SK-N-SH (cell line): ENCODE data around the gene GPR3. TPM values are rescaled to one million over a fixed set of nuclear protein-coding genes. Genes with fewer than 3 reads are reported as not detected.

Experiments used
- CTCF ChIA-PET: fragments of 300-600, 350-600 bp; formaldehyde crosslinking; extraction: SDS; loops from one replicate; lab custom pipeline; 2021; lab: Yijun Ruan, JAX
- POLR2A ChIA-PET: fragments of 350-600 bp; sonication (Branson Sonifier 250); formaldehyde crosslinking; extraction: SDS; loops from one replicate; lab custom pipeline; 2020; ENCODE audit warnings: antibody characterized with exemption, inconsistent platforms; lab: Yijun Ruan, JAX
- DNase-seq: peaks from one replicate; pipeline ENCODE4 v3.0.0; 2012
- H2AFZ ChIP-seq: fragments of 200-600 bp; sonication (generic); 2 replicates; pipeline ENCODE4 v1.8.1; 2016; ENCODE audit warnings: antibody characterized with exemption, mild to moderate bottlenecking, low read depth
- H3F3A ChIP-seq: fragments of 200-600 bp; sonication (generic); replicated peaks from 2 replicates; pipeline ENCODE3; 2016; ENCODE audit warnings: antibody characterized with exemption, mild to moderate bottlenecking; ENCODE audit not compliant: insufficient read depth
- H3K27ac ChIP-seq, 2 experiments: fragments of 200-500 bp in 1 of 2; fragments of 200-600 bp in 1 of 2; sonication (Bioruptor generic) in 1 of 2; sonication (generic), shearing (Covaris generic) in 1 of 2; 2 replicates each; pipeline versions ENCODE4 v1.5.1 to v1.6.1; 2014 to 2016; ENCODE audit warnings: low read depth in 2 of 2, inconsistent platforms in 1 of 2, low read length in 1 of 2, mild to moderate bottlenecking in 1 of 2, mixed read lengths in 1 of 2
- H3K27me3 ChIP-seq: fragments of 200-600 bp; sonication (generic), shearing (Covaris generic); 2 replicates; pipeline ENCODE4 v1.6.1; 2016; ENCODE audit warnings: mixed run types; ENCODE audit not compliant: insufficient read depth
- H3K36me3 ChIP-seq, 2 experiments: fragments of 200-500 bp in 1 of 2; fragments of 200-600 bp in 1 of 2; sonication (Bioruptor generic) in 1 of 2; sonication (generic) in 1 of 2; replicated peaks in 1 of 2; 2 replicates each; pipeline versions ENCODE3 to v1.5.1; 2014 to 2016; ENCODE audit warnings: low read length in 1 of 2, mild to moderate bottlenecking in 1 of 2; ENCODE audit not compliant: insufficient read depth in 2 of 2, control insufficient read depth in 1 of 2
- H3K4me1 ChIP-seq, 2 experiments: fragments of 200-500 bp in 1 of 2; fragments of 200-600 bp in 1 of 2; sonication (Bioruptor generic) in 1 of 2; sonication (generic), shearing (Covaris generic) in 1 of 2; 2 replicates each; pipeline versions ENCODE4 v1.5.1 to v1.6.1; 2014 to 2016; ENCODE audit warnings: low read depth in 1 of 2, low read length in 1 of 2, mixed run types in 1 of 2; ENCODE audit not compliant: insufficient read depth in 2 of 2, control insufficient read depth in 1 of 2
- H3K4me2 ChIP-seq: fragments of 200-600 bp; sonication (generic), shearing (Covaris generic); 2 replicates; pipeline ENCODE4 v1.6.1; 2017; ENCODE audit warnings: mixed run types
- H3K4me3 ChIP-seq, 2 experiments: fragments of 200-500 bp in 1 of 2; fragments of 200-600 bp in 1 of 2; sonication (Bioruptor generic) in 1 of 2; sonication (generic), shearing (Covaris generic) in 1 of 2; 2 replicates each; pipeline versions ENCODE4 v1.5.1 to v1.8.1; 2014 to 2016; ENCODE audit warnings: low read depth in 2 of 2, inconsistent platforms in 1 of 2, low read length in 1 of 2, mild to moderate bottlenecking in 1 of 2, mixed read lengths in 1 of 2, moderate library complexity in 1 of 2
- H3K79me2 ChIP-seq: fragments of 200-600 bp; sonication (generic); 2 replicates; pipeline ENCODE4 v1.8.1; 2017; ENCODE audit warnings: mild to moderate bottlenecking; ENCODE audit not compliant: insufficient read depth
- H3K9ac ChIP-seq: fragments of 200-600 bp; sonication (generic); 2 replicates; pipeline ENCODE4 v1.6.1; 2017; ENCODE audit warnings: mixed run types
- H3K9me2 ChIP-seq: fragments of 200-600 bp; sonication (generic); 2 replicates; pipeline ENCODE4 v1.6.1; 2017; ENCODE audit warnings: mixed run types
- H3K9me3 ChIP-seq: fragments of 200-600 bp; sonication (generic); 2 replicates; pipeline ENCODE4 v1.6.1; 2017; ENCODE audit warnings: mixed run types, mild to moderate bottlenecking, moderate library complexity
- H4K20me1 ChIP-seq: fragments of 200-600 bp; sonication (generic); 2 replicates; pipeline ENCODE4 v1.6.1; 2017; ENCODE audit warnings: mild to moderate bottlenecking, mixed run types; ENCODE audit not compliant: insufficient read depth
- CHD2 ChIP-seq: fragments of 150-350 bp; IDR thresholded peaks from 2 replicates; pipeline ENCODE4 v1.6.1; 2018; ENCODE audit warnings: low read length; ENCODE audit not compliant: partially characterized antibody
- FOSL2 ChIP-seq: IDR thresholded peaks from 2 replicates; pipeline ENCODE4 v1.4.0; 2012; ENCODE audit warnings: low read depth, mild to moderate bottlenecking, moderate library complexity, borderline replicate concordance
- FOXJ3 ChIP-seq: sonication (generic); formaldehyde crosslinking; IDR thresholded peaks from 2 replicates; pipeline ENCODE4 v1.5.1; 2020; ENCODE audit warnings: mild to moderate bottlenecking, missing genetic modification reagents
- GABPA ChIP-seq: IDR thresholded peaks from 2 replicates; pipeline ENCODE4 v1.4.0; 2012; ENCODE audit warnings: low read depth, mild to moderate bottlenecking
- JUND ChIP-seq: IDR thresholded peaks from 2 replicates; pipeline ENCODE4 v1.4.0; 2012
- MAX ChIP-seq: IDR thresholded peaks from 2 replicates; pipeline ENCODE4 v1.4.0; 2012; ENCODE audit warnings: low read depth
- MEF2A ChIP-seq: IDR thresholded peaks from 2 replicates; pipeline ENCODE4 v1.4.0; 2012; ENCODE audit warnings: low read depth, borderline replicate concordance
- PBX3 ChIP-seq: IDR thresholded peaks from 2 replicates; pipeline ENCODE4; 2012
- RAD21 ChIP-seq: IDR thresholded peaks from 2 replicates; pipeline ENCODE4 v1.6.1; 2012; ENCODE audit warnings: mild to moderate bottlenecking, low read length
- RCOR1 ChIP-seq: fragments of 150-350 bp; IDR thresholded peaks from 2 replicates; pipeline ENCODE4 v1.6.1; 2017; ENCODE audit warnings: antibody characterized with exemption, low read length
- REST ChIP-seq: IDR thresholded peaks from 2 replicates; pipeline ENCODE4 v1.6.1; 2012; ENCODE audit warnings: mild to moderate bottlenecking, low read depth, low read length, moderate library complexity
- RFX5 ChIP-seq: IDR thresholded peaks from 2 replicates; pipeline ENCODE4 v1.6.1; 2012; ENCODE audit warnings: mild to moderate bottlenecking, improper control_type of control experiment, low read length
- SIN3A ChIP-seq: IDR thresholded peaks from 2 replicates; pipeline ENCODE4 v1.6.1; 2012; ENCODE audit warnings: low read depth, mild to moderate bottlenecking, low read length, moderate library complexity, borderline replicate concordance
- USF1 ChIP-seq: IDR thresholded peaks from 2 replicates; pipeline ENCODE4 v1.4.0; 2012; ENCODE audit warnings: low read depth, borderline replicate concordance
- USF2 ChIP-seq: fragments of 150-350 bp; IDR thresholded peaks from 2 replicates; pipeline ENCODE4 v1.6.1; 2017; ENCODE audit warnings: antibody characterized with exemption, low read length, low read depth, borderline replicate concordance
- ZBTB33 ChIP-seq: IDR thresholded peaks from 2 replicates; pipeline ENCODE4 v1.4.0; 2012; ENCODE audit warnings: low read depth, borderline replicate concordance
- WGBS: methylation state at CpG from one replicate; pipeline ENCODE4 v1.1.6; 2017; ENCODE audit warnings: low lambda C conversion rate; 5-methylcytosine and 5-hydroxymethylcytosine counted together
- polyA plus RNA-seq, 3 experiments: library from polyadenylated mRNA; depleted of rRNA; stranded (reverse); fragments of >200 nt; gene quantifications; 2 replicates each; pipeline ENCODE4 v1.2.3, GENCODE V29; 2012

The GPR3 gene
- polyA plus RNA-seq, 1 of the 3 experiments (the other 2 are of a cell fraction): 6.0 TPM

GRCh38 chr1:27414091-27414490 lies 21.7 kb downstream of the GPR3 start:
- Histone ChIP-seq H3F3A (peaks cover 10% of the 10 kb centered on the region), H4K20me1 (no peaks in the 10 kb centered on the region), H3K27ac (no peak overlapping the region), H2AFZ (no peak overlapping the region), H3K9ac (no peak overlapping the region), H3K79me2 (peaks cover 7% of the 10 kb centered on the region), H3K4me3 (no peak overlapping the region), H3K9me3 (no peaks in the 10 kb centered on the region), H3K4me2 (no peak overlapping the region), H3K9me2 (no peaks in the 10 kb centered on the region), H3K27me3 (no peaks in the 10 kb centered on the region), H3K36me3 (peaks cover 71 to 75% of the 10 kb centered on the region in 2 experiments), H3K4me1 (peaks cover 0 to 12% of the 10 kb centered on the region in 2 experiments; a peak in 1 of 4 replicates)
- DNase-seq: no peak
- WGBS: 100% methylated on average over 1 of the region's 1 CpG
- POLR2A ChIA-PET: interaction anchor here (0.6 kb wide), 1 partner anchor 115 kb away, joined by 3 read pairs; no protein-coding TSS in a partner anchor
- no peak for TF ChIP-seq REST
- no peak for TF ChIP-seq MAX
- no peak for TF ChIP-seq SIN3A
- no peak for TF ChIP-seq ZBTB33
- no peak for TF ChIP-seq USF1
- no peak for TF ChIP-seq CHD2
- no peak for TF ChIP-seq PBX3
- no peak for TF ChIP-seq MEF2A
- TF ChIP-seq JUND: no peak
- TF ChIP-seq FOSL2: no peak
- TF ChIP-seq GABPA: no peak
- TF ChIP-seq USF2: no peak
- TF ChIP-seq RAD21: no peak
- TF ChIP-seq RFX5: no peak
- no peak for TF ChIP-seq RCOR1
- no peak for TF ChIP-seq FOXJ3 (CRISPR knock-in tag)
- CTCF ChIA-PET: interaction anchor here (0.8 to 16.9 kb wide), 7 partner anchors 11 to 192 kb away, joined by 3 to 111 read pairs (median 8); partner anchors contain the start of gene AHDC1
